ENCODE data around the gene ST6GALNAC5.
"Not testable (repeated sequence)": the region's sequence is repeated elsewhere in the genome, so short reads cannot be mapped to it uniquely, and the experiment has no call there.

The ST6GALNAC5 gene

DNA sequence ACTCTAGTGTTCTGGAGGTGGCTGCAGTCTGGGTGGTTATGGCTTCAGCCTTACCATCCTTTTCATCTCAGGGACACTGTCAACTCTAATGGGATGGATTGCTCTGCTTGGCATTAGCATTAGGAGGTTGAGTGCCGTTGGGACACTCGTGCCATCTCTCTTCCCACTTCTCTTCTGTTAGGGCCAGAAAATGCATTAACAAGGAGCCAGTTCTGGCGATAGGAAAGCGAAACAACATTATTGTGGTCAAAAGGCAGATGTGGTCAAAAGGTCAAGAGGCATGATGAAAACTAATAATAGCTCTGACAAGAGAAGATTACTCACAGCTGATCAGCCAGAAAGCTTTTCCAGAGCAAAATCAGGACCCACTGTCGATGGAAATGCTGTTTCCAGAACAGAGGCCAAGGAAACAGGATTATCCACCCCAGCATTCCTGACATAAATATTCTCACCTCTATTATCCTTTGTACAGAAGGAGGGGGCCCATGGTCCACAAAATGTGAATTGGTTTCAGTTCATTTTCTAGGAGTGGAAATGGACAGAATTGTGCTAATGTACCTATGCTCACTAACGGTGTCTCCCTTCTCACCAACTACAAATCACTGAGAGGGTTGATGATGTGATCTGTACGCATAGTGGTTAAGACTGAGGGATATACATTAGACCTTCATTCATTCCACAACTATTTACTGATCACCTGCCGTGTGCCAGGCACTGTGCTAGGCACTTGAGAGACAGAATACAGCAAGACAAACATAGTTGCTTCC is 72.0 kb downstream of the ST6GALNAC5 start:
- no peak for DNase-seq

- DNase-seq: no peak
These were observed 72.5 kb downstream of the ST6GALNAC5 start for GRCh38 chr1:76939817-76940216.

- DNase-seq: no peak
These were observed 73.5 kb downstream of the ST6GALNAC5 start for GRCh38 chr1:76940571-76941335.

GRCh38 chr1:76942549-76942948 is 75.3 kb downstream of the ST6GALNAC5 start:
- no peak for DNase-seq

DNA sequence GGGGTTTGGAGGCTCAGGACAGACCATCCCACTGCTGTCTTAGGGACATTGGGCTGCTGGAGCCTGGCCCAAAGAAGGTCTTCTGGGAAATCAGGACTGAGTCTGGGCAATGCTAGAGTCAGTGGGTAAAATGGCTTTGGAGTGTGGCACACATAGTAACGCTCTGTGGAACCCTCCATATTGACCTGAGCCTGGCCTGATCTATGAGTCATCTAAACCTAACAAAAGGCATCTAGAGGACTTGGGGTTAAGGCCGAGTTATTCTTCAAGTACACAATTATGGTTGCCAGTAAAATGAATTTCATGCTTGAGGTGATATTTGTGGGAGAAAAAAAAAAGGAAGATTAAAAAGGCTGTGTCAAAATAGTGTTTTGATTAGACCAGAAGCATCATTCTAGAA is 77.7 kb downstream of the ST6GALNAC5 start:
- no peak for DNase-seq

GRCh38 chr1:76948846-76949245 is 81.6 kb downstream of the ST6GALNAC5 start:
- DNase-seq: no peak

DNA sequence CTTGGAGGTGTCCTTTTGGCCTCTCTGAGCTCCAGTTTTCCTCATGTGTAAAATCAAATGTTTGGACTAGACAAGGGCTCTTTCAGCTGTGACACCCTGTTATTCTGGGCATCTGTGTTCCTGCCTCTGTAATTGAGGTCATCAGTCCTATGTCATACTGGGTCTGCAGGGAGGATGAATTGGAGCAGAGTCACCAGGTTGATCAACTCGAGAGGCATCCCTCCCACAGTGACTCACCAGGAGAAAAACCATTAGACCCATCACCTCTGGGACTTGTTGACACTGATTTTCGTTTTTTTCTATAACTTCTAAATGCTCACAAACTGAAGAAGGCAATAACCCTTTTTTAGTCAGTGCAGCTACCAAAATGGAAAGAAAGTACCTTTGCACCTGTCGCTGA is 82.2 kb downstream of the ST6GALNAC5 start:
- no peak for DNase-seq

GRCh38 chr1:76950306-76950705 is 83.0 kb downstream of the ST6GALNAC5 start:
- no peak for DNase-seq

GRCh38 chr1:76951153-76951552 is 83.9 kb downstream of the ST6GALNAC5 start:
- no peak for DNase-seq

GRCh38 chr1:76955652-76956051 is 88.4 kb downstream of the ST6GALNAC5 start:
- no peak for DNase-seq

- no peak for DNase-seq
These were observed 90.7 kb downstream of the ST6GALNAC5 start for GRCh38 chr1:76957961-76958360.

- DNase-seq: no peak
These were observed 91.5 kb downstream of the ST6GALNAC5 start for GRCh38 chr1:76958828-76959227.

- DNase-seq: no peak
These were observed 92.3 kb downstream of the ST6GALNAC5 start for GRCh38 chr1:76959556-76959955.

- DNase-seq: no peak
These were observed 94.0 kb downstream of the ST6GALNAC5 start for GRCh38 chr1:76961181-76961819.

GRCh38 chr1:76961820-76962207 is 94.5 kb downstream of the ST6GALNAC5 start:
- no peak for DNase-seq

DNA sequence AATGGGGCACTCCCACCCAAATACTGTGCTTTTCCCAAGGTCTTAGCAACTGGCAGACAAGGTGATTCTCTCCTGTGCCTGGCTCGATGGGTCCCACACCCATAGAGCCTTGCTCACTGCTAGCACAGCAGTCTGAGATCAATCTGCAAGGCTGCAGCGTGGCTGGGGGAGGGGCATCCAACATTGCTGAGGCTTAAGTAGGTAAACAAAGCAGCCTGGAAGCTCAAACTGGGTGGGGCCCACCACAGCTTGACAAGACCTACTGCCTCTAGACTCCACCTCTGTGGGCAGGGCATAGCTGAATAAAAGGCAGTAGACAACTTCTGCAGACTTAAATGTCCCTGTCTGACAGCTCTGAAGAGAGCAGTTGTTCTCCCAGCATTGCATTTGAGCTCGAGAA is 114.0 kb downstream of the ST6GALNAC5 start:
- not testable (repeated sequence) for DNase-seq

DNA sequence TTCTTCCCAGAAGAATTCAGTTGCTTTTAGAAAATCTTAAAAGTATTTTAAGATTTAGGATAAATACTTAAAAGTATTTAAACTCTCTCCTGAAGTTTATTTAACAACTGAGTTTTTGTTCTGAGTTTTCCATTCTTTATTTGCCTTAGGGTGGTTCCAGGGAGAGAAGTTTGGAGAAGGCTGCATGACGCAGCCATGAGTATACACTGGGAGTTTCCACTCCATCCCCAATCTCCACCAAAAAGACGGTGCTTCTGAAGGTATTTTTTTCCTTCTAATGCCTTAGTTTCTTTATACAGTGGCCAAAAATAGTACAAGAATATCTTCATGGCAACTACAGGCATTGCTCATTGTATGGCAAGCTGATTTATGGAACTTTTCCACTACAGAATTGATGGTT is 122.7 kb downstream of the ST6GALNAC5 start:
- DNase-seq: no peak

DNA sequence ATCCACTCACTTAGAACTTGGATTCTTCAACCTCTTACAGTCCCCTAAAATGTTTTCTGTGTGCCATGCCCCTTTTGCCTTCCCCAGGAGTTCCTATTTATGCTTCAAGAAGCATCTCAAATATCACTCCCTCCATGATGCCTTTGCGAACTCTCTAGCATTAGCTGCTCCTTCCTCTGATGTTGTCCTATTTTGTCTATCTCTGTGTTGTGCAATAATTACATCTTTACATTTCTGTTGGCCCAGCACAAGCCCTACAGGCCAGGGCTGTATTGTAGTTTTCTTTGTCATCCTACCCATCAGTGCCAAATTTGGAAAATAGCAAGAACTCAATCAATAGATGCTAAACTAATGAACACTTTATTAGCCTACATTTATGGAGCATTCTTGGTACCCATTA is 125.8 kb downstream of the ST6GALNAC5 start:
- no peak for DNase-seq

- no peak for DNase-seq
These were observed 131.4 kb downstream of the ST6GALNAC5 start for GRCh38 chr1:76998582-76999223.

DNA sequence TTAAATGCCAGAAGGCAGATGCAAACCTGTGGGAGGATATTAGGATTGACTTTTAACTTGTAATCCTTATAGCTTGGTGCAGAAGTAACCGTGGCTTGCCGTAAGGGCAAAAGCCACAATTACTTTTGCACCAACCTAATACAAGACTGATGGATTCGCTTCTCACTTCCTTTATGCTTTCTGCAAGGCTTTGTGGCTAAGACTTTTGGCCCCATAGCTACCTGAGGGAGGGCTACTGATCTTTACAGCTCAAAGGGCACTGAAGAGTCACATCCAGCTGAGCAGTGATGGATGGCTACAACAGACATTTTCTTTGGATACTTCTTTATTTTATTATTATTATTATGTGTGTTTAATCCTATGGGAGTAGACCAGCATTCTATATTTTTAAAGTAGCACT is 140.4 kb downstream of the ST6GALNAC5 start:
- DNase-seq: no peak

- no peak for DNase-seq
These were observed 143.7 kb downstream of the ST6GALNAC5 start for GRCh38 chr1:77010937-77011336.

- no peak for DNase-seq
These were observed 144.8 kb downstream of the ST6GALNAC5 start for GRCh38 chr1:77012066-77012465.

DNA sequence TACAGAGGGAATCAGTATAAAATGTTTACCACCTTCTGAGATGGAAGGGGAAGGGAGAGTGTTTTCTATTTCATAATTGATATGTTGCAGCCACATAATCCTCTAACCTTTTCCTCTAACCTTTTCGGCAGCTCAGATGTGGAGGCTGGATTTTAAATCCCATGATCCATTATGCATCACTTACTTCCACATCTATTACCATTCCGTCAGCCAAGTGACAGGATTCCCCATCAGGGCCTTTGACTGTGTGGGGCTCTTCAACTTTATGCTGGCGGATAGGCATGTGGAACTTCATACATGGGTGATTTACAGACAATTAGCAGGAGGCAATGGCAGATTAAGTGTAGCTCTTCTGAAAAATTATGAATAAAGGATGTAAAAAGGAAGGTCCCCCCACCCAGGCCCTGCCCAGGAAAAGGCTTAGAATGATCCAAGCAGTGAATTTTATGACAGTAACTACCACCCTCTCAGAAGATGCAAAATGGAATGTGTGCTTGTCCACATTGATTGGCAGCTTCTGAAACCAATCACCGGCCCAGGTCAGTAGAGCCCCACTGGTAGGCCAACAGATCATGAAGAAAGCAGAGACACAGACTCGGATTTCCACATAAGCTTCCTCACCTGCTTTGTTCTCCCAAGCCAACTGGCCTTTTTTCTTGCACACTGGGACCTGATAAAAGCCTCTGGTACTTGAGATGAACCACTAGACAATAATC is 147.0 kb downstream of the ST6GALNAC5 start:
- DNase-seq: no peak
